ENCODE results near the gene SCAND1.

Gene SCAND1

GRCh38 chr20:35947907-35948306, 6.4 kb downstream of the SCAND1 start:
- DNase-seq (ENCODE audit: extremely low read depth, insufficient read length), result no peak
- TF ChIP-seq CTCF (IDR thresholded peaks at IDR 0.05; ENCODE audit: insufficient read depth, low read length, poor library complexity, severe bottlenecking), result no peak
- H3K36me3 ChIP-seq (ENCODE audit: control insufficient read depth, insufficient read depth, low read length), result peaks cover 7% of the 10 kb centered on the region
- no peak overlapping the region for H3K4me3 ChIP-seq (replicated peaks; ENCODE audit: low read depth, low read length)
- no peaks in the 10 kb centered on the region for H3K27me3 ChIP-seq (replicated peaks; ENCODE audit: control insufficient read depth, insufficient read depth, low read length)

- TF ChIP-seq CTCF (IDR thresholded peaks at IDR 0.05; ENCODE audit: insufficient read depth, low read length, poor library complexity, severe bottlenecking), result peak; percentile 57
- Histone ChIP-seq H3K27me3 (replicated peaks; ENCODE audit: control insufficient read depth, insufficient read depth, low read length) (no peaks in the 10 kb centered on the region), H3K36me3 (ENCODE audit: control insufficient read depth, insufficient read depth, low read length) (peaks cover 7% of the 10 kb centered on the region), H3K4me3 (replicated peaks; ENCODE audit: low read depth, low read length) (no peak overlapping the region)
- DNase-seq (ENCODE audit: extremely low read depth, insufficient read length), result peak; percentile 23
Observed at GRCh38 chr20:35947489-35947888, 6.8 kb downstream of the SCAND1 start.

- no peak for TF ChIP-seq CTCF (IDR thresholded peaks at IDR 0.05; ENCODE audit: insufficient read depth, low read length, poor library complexity, severe bottlenecking)
- peaks cover 11% of the 10 kb centered on the region for H3K36me3 ChIP-seq (ENCODE audit: control insufficient read depth, insufficient read depth, low read length)
- no peaks in the 10 kb centered on the region for H3K27me3 ChIP-seq (replicated peaks; ENCODE audit: control insufficient read depth, insufficient read depth, low read length)
- DNase-seq (ENCODE audit: extremely low read depth, insufficient read length), result no peak
- H3K4me3 ChIP-seq (replicated peaks; ENCODE audit: low read depth, low read length), result no peak overlapping the region
Observed at GRCh38 chr20:35942243-35942642, 12.1 kb downstream of the SCAND1 start.

- Histone ChIP-seq H3K4me3 (replicated peaks; ENCODE audit: low read depth, low read length) (no peak overlapping the region), H3K36me3 (ENCODE audit: control insufficient read depth, insufficient read depth, low read length) (peaks cover 10% of the 10 kb centered on the region), H3K27me3 (replicated peaks; ENCODE audit: control insufficient read depth, insufficient read depth, low read length) (no peaks in the 10 kb centered on the region)
- DNase-seq (ENCODE audit: extremely low read depth, insufficient read length), result no peak
- TF ChIP-seq CTCF (IDR thresholded peaks at IDR 0.05; ENCODE audit: insufficient read depth, low read length, poor library complexity, severe bottlenecking), result no peak
Observed at GRCh38 chr20:35941620-35942019, 12.7 kb downstream of the SCAND1 start.

GRCh38 chr20:35939264-35939663, 15.0 kb downstream of the SCAND1 start:
- H3K36me3 ChIP-seq (ENCODE audit: control insufficient read depth, insufficient read depth, low read length), result peaks cover 10% of the 10 kb centered on the region
- no peaks in the 10 kb centered on the region for H3K27me3 ChIP-seq (replicated peaks; ENCODE audit: control insufficient read depth, insufficient read depth, low read length)
- TF ChIP-seq CTCF (IDR thresholded peaks at IDR 0.05; ENCODE audit: insufficient read depth, low read length, poor library complexity, severe bottlenecking), result no peak
- no peak overlapping the region for H3K4me3 ChIP-seq (replicated peaks; ENCODE audit: low read depth, low read length)
- DNase-seq (ENCODE audit: extremely low read depth, insufficient read length), result no peak

GRCh38 chr20:35934050-35934449, 20.3 kb downstream of the SCAND1 start:
- no peak for TF ChIP-seq CTCF (IDR thresholded peaks at IDR 0.05; ENCODE audit: insufficient read depth, low read length, poor library complexity, severe bottlenecking)
- no peaks in the 10 kb centered on the region for H3K27me3 ChIP-seq (replicated peaks; ENCODE audit: control insufficient read depth, insufficient read depth, low read length)
- DNase-seq (ENCODE audit: extremely low read depth, insufficient read length), result no peak
- peaks cover 11% of the 10 kb centered on the region for H3K36me3 ChIP-seq (ENCODE audit: control insufficient read depth, insufficient read depth, low read length)
- H3K4me3 ChIP-seq (replicated peaks; ENCODE audit: low read depth, low read length), result no peak overlapping the region

Data from GM06990 (cell line).